Inflammatory macrophage (primary cell): Measurements from ENCODE around the gene ARPP21.

Experiments
- DNase-seq, 2 donors: peaks; one replicate each; pipeline ENCODE4 v3.0.0-alpha.2; 2020 to 2022

The ARPP21 gene

GRCh38 chr3:35737934-35738706 lies 98.8 kb downstream of the ARPP21 start:
- DNase-seq = no peak

GRCh38 chr3:35739181-35739809 lies 100.0 kb downstream of the ARPP21 start:
- DNase-seq = no peak

DNA sequence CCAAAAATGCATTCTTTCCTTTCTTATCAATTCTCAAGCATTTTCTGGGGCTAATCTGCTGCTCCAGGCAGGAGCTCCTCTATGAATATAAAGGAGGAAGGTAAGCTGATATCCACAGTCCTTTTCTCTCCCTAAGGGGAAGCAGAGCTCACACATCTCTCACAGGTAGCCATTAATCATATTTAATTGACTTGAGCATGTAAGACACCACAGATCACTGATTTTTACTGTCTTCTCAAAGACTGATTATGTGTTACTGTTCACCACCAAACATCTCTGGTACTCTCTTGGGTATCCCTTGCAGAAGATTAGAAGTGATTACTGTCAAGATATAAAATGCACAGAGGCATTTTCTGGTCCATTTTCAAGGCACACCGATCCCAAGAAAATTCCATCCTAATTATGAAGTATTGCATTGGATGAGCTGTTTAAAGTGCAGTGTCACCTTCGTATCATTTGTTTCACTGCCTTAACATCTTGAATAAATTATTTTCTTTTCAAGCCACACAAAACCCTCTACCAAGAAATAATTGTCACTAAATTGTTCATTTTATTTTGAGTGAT lies 100.7 kb downstream of the ARPP21 start:
- DNase-seq = no peak

- DNase-seq = no peak
These were observed 103.9 kb downstream of the ARPP21 start for GRCh38 chr3:35743218-35743617.

DNA sequence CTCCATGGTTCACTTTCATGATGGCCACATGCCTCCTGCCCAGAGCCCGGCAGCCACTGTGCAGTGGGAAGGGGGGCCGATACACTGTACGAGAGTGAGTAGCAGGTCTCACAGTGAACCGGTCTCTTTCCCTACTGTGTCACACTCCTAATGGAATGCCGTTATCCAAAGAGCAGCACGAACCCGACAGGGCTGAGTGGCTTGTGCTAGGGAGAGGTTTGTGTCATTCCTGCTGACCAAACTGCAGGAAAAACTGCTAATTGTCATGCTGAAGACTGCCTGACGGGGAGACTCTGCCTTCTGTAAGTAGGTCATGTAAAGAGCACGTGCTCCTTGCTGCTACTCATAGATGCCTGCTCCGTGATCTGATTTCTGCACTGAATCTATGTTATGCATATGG lies 105.1 kb downstream of the ARPP21 start:
- no peak for DNase-seq

GRCh38 chr3:35745351-35745750 lies 106.0 kb downstream of the ARPP21 start:
- DNase-seq = no peak

DNA sequence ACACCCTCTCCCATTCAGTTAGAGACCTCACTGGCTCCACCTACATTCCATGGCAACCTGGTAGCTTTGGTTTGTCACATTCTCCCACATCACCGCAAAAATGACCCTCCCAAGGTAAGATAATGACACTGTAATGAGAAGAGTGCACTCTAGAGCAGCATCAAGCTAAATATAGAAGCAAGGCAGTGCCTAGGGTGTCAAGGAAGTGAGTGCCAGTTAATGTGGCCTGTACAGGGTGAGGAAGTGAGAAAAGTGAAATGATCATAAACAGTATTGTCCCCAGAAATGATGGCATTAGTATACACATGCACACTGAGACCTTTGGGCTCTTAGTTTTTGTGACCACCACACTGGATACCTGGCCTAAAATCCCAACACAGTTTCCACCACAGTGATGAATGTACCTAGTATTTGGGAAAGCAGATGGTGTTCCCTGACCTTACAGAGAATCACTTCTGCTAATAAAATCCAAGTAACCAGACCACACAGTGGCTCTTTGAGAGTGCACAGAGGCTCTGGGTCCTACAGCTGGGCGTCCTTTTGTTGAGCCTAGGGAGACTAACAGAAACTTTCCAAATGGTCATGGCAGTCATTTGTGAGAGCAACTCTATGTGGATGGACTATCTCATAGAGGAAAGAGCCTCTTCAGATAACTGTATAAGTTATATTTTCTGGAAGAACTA lies 106.6 kb downstream of the ARPP21 start:
- no peak for DNase-seq

DNA sequence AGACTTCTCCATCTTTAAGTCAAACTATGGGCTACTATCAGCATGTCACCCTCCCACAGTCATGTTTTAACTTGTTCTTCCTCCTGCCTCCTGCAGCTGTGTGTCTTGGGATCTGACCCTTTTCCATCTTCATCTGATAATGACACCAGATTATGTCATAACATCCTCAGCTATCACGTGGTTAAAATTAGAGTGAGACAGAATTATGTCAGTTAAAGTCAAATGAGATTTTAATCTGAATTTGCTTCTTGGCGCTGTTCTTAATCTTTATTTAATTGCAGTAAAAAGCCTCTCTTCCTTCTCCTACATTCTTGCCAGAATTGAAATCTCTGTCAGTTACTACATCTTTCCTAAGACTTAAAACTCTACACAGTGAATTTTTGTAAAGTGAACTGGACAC lies 107.2 kb downstream of the ARPP21 start:
- no peak for DNase-seq

- DNase-seq = no peak
These were observed 108.8 kb downstream of the ARPP21 start for GRCh38 chr3:35748144-35748543.

- no peak for DNase-seq
These were observed 111.9 kb downstream of the ARPP21 start for GRCh38 chr3:35751207-35751606.

DNA sequence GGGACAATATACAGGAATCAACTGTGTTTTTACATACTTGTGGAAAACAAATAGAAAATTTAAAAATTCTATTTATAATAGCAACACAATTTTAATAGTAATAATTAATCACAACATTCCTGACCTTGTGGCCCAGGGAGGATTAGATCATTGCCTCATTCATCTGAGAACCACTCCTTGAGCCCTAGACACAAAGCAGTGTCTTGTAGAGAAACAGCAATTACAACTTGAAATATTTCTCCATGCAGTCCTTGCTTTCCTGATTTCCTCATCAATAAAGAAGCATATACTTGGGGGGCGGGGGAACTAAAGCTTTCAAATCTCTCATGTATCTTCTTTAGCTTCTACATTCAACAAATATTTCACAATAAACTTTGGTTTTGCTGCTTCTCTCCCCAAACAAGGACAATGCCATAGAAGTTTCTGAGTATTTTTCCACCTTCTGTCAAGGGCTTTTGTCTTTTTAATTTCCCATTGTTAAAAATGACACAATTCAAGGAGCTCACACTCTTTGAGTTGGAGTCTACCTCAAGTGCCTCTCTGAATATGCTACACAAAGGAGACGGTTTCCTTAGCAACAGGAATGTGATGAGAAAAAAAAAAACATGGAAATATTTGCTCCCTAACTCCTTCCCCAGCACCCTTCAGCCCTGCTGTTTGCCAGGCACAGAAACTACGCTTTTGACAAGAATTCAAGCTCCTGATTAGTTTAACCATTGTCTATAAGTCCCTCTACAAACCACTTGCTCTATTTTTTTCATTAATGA lies 118.8 kb downstream of the ARPP21 start:
- DNase-seq = no peak

DNA sequence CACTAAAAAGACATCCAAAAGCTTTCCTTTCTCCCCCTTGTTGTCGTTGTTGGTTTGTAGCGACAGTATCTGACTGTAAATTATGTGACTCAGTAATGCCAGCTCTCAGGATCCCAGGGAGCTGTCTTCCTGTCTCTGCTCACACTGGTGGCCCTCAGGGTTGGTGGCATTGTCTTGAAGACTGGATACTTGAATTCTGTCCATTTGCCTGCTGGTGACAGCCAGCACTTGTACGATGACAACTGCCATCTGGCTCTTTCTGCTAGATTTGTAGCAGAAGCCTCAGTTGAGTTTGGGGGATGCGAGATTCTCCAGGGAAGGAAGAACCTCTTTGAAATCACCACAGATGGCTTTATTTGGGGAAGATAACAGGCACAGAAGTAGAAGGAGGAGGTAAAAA lies 120.8 kb downstream of the ARPP21 start:
- no peak for DNase-seq

DNA sequence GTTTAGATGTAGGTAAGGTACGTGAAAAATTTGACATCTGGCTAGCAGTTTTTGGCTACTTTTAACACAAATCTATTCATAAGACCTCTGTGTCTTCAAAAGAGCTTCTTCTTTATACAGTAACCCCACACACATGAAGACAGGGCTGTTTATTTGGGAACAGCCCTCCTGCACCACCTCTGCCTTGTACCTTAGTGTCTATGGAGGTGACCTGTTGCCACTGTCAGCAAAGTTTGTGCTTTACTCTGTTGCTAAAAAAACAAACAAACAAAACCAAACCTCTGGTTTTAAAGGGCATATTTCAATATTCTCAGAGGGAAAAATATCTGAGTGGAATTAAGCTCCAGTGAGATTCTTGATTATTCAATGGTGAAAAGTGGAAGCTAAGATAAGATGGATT lies 122.0 kb downstream of the ARPP21 start:
- no peak for DNase-seq

DNA sequence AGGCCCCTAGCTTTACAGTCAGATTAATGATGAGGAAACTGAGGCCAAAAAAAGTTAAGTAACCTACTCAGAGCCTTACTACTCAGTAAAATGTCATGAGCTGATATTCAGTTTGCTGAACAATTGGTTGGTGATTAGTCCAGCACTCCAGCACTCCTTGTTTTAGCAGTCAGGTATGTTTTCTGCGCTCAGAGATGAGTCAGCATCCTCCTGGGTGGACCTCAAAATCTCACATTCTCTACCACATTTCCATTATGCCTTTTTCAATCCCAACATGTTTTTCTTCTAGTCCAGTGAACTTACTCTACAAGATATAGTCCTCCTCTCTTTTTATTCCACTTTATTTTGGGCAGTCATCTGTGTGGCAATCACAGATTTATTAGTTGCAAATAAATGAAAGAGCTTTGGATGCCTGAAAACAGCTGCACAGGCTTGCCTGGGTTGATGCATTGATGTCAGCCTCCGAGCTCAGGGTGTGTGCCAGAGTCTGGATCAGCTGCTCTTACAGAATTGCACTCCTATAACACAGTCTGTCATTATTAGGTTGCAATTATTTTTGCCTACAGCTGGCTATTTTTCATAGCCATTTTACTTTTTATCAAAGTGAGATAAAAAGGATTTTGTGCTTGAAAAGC lies 133.2 kb downstream of the ARPP21 start:
- DNase-seq = no peak

- DNase-seq = no peak
These were observed 134.1 kb downstream of the ARPP21 start for GRCh38 chr3:35773417-35773816.

DNA sequence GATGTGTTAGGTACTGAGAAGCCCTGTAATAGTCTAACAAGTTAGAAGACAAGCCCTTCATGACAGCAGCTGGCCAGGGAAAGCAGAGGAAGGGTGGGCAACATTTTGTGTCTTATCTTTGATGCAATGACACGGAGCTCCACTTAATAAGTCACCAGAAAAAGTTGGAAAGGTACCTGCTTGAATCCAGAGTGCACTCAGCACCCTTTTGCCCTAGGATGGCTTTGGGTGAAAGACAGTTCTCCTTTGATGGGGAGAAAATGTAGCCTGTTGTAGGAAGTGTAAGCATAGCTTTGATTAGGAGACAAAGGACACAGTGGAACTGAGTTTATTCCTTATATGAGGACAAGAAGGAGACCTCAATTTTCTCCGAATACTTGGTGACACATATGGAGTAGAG lies 137.0 kb downstream of the ARPP21 start:
- no peak for DNase-seq

DNA sequence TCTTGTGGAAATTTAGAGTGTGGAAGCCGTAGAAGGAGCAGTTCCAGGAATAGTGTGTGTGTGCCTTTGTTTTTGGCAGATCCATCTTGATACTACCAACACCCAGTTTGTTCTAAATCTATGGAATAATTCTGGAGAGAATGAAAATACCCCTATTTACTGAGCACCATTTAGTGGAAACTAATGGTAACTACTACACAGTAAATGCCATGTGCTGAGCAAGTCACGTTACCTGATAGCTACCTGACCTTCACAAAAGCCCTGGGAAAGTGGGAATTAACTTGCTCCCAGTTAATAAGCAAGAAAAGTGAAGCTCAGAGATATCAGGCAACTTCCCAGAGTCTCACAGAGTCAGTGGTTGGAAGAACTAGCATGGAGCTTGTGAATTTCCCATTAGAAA lies 137.7 kb downstream of the ARPP21 start:
- no peak for DNase-seq

DNA sequence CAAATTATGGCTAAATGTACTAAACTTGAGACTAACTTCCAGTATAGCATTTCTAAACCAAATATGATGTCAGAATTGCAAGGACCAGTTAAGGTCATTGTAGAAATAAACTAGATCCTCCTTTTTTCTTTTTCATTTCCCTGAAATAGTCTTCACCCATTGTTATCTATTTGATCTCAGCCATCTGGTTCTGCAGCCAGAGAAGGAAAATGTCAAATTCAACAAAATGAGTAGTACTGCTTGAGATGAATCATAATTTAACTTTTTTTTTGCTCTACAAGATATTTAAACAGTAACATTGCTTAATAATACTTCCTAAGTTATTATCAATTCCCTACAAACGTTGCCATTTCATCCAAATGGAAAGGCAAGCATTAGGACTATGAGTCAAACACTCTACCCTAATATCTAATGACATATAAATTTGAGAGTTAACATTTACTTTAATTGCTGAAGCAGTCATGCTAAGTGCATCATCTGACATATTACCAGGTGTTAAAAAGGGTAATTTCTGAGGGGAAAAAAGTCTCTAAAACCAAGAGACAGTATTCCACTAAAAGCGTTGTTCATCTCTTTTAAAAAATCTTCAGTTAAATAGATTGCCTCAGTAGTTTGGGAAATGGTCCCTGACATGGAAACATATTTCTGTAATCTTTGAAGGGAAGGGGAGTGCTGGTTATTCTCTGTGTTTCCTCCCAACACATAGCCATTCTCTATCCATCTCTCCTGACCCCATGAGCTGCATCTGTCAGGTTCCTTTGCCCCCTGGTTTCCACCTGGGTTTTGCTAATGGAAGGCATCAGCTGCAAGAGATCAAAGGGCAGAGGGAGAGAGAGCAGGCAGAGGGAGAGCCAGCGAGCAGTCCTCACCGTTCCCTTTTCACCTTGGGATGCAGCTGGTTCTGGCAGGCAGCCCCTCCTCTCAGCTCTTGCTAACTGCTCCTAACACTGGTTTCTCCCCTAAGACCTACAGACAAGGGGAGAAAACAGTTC lies 138.5 kb downstream of the ARPP21 start:
- DNase-seq = no peak

DNA sequence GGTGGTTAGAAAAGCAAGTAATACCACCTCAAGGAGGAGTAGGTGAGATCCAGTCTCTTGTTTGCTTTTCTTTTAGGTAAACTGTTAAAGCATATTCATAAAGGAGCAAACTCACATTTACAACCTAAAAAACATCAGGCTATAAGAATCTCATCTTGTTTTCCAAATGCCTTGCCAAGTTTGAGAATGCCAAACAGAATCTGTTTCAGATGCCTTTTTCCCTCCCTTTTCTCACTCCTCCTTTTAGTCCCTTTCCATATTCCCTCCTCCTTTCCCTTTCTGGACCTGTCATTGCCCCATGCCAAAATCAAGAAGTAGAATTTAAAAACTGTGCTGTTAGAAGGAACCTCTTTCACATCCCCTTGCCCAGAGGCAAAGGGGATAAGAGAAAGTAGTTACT lies 140.3 kb downstream of the ARPP21 start:
- DNase-seq = no peak

DNA sequence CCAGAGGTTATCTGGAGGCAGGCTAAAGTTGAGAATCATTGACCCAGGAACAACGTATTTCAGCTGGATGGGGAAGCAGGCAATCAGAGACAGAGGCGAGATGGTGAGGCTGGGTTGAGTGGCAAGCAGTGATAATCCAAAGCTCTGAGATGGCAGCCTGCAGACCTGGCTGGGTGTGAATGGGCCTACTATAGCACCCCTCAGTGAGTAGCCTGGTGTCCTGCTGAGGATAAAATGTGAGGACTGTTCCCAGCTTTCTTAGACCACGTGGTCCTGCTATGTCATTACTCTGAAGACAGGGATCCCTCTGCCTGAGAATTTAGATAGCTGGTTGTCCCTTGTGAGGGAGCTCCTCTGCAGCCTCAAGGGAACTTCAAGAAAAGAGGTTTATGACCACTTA lies 141.5 kb downstream of the ARPP21 start:
- no peak for DNase-seq

DNA sequence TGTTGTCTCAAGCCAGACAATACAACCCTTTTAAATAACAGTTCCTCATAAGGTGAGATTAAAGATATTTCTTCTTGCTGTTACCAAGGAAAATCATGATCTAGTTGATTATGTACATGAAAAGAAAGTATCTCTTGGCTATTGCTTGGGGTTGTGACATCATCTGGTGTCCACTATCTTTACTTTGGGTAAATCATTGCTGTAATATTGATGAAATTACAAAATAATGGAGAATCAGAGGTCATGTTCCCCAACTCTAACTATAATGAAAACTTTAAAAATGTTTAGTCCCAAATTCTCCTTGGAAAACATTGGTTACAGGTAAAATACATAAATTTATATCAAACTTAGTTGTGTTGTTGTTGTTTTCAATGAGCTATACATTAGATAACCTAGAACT lies 142.2 kb downstream of the ARPP21 start:
- no peak for DNase-seq
